ENCODE measurements around the gene WDR38.
"Not testable (repeated sequence)": the region's sequence is repeated elsewhere in the genome, so short reads cannot be mapped to it uniquely, and the experiment has no call there.

DNA sequence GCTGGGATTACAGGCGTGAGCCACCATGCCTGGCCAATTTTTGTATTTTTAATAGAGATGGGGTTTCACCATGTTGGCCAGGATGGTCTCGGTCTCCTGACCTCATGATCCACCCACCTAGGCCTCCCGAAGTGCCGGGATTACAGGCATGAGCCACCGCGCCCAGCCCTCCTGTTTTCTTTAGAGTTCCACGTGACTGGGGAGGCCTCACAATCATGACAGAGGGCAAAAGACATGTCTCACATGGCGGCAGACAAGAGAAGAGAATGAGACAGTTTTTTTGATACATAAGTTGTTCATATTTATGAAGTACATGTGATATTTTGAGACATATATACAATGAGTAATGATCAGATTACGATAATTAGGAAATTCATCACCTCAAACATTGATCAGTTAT lies 6.8 kb upstream of the WDR38 start:
- not testable (repeated sequence) for TF ChIP-seq EZH2 (IDR thresholded peaks at IDR 0.05; ENCODE audit: borderline replicate concordance, low read length); CTCF (IDR thresholded peaks at IDR 0.05; ENCODE audit: low read length)
